ENCODE data around the gene RNF20.
A peak's percentile ranks its signal among the peaks of the same experiment; 100 is the strongest.

The RNF20 gene, protein sequence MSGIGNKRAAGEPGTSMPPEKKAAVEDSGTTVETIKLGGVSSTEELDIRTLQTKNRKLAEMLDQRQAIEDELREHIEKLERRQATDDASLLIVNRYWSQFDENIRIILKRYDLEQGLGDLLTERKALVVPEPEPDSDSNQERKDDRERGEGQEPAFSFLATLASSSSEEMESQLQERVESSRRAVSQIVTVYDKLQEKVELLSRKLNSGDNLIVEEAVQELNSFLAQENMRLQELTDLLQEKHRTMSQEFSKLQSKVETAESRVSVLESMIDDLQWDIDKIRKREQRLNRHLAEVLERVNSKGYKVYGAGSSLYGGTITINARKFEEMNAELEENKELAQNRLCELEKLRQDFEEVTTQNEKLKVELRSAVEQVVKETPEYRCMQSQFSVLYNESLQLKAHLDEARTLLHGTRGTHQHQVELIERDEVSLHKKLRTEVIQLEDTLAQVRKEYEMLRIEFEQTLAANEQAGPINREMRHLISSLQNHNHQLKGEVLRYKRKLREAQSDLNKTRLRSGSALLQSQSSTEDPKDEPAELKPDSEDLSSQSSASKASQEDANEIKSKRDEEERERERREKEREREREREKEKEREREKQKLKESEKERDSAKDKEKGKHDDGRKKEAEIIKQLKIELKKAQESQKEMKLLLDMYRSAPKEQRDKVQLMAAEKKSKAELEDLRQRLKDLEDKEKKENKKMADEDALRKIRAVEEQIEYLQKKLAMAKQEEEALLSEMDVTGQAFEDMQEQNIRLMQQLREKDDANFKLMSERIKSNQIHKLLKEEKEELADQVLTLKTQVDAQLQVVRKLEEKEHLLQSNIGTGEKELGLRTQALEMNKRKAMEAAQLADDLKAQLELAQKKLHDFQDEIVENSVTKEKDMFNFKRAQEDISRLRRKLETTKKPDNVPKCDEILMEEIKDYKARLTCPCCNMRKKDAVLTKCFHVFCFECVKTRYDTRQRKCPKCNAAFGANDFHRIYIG

DNA sequence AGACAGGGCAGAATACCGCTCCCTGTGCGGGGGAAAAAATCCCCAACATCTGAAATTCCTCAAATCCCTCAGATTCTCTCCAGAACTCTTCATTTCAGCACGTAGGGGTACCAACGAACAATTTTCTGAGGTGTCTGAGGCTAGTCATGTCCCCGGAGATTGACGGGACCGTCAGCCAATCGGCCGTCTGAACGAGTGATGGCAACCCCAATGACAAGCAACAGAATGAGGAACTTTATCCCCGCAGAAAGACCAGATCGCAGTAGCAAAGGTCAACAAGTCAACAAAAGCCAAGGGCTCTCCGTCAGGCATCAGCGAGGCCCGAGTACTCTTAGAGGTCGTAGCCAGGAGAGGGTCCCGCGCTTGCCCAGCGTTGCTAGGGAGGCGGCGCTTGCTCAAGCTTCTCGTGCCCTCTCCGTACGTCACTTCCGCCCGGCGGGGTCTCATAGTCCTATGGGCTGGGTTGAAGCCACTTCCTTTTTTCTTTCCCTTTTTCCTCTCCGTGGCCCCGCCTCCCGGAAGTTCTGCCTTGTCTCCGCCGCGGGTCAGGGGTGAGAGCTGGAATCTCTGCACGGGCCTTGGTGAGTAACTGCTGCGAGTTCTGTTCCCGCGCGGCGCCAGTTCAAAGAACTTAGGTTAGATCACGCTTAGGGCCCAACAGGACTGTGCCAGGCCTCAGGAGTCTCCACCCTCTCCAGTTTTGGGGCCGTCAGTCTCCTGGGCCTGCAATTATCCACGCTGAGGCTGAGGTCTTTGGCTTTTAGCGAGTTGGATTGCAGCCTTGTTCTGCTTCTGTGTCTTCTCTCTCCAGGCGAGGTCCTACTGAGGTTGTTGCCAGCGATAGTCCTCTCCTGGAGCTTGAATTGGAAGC is at the start of gene RNF20:
TSS of gene RNF20 (plus strand) at position 520 of the 871 bp plus-strand sequence. CDS start 1,571 bp downstream, outside the sequence.
- peaks cover 8 to 10% of the 10 kb centered on the region in 2 donors for H3K36me3 ChIP-seq (ENCODE audit: control insufficient read depth in 2 of 2, insufficient read depth in 2 of 2, low read length in 2 of 2)
- H3K27me3 ChIP-seq (ENCODE audit: control insufficient read depth in 2 of 2, insufficient read depth in 2 of 2, low read length in 2 of 2), result no peaks in the 10 kb centered on the region
- H3K27ac ChIP-seq (ENCODE audit: low read depth in 2 of 2, low read length in 2 of 2), result peak within 1 kb of the TSS; percentile 94 to 95
- peak within 1 kb of the TSS; percentile 91 to 94 for H3K9ac ChIP-seq (ENCODE audit: low read depth in 1 of 2, low read length in 2 of 2)
- H3K9me3 ChIP-seq (ENCODE audit: control insufficient read depth in 2 of 2, low read length in 2 of 2), result no peaks in the 10 kb centered on the region
- peaks cover 5 to 6% of the 10 kb centered on the region in 2 donors for H3K4me1 ChIP-seq (ENCODE audit: control insufficient read depth in 2 of 2, insufficient read depth in 2 of 2, low read length in 2 of 2)
- peak within 1 kb of the TSS; percentile 98 to 99 for H3K4me3 ChIP-seq (ENCODE audit: low read length in 2 of 2)

DNA sequence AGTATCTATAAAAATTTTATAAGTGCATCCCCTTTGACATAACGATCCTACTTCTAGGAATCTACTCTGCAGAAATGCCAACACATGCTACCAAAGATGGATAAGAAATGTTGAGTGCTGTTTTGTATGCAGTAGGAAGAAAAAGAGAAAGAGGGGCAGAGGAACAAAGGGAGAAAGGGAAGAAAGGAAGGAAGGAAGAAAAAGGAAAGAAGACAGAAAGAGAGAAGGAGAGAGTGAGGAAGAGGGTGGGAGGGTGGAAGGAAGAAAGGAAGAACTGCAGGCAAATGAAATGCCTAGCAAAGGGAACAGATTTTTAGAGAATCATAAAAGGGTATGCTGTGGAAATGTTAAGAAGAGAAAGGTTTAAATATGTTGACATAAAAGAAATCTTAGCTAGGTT is 49.6 kb upstream of the RNF20 start:
- no peak overlapping the region for H3K27ac ChIP-seq (ENCODE audit: low read depth in 2 of 2, low read length in 2 of 2)
- H3K27me3 ChIP-seq (ENCODE audit: control insufficient read depth in 2 of 2, insufficient read depth in 2 of 2, low read length in 2 of 2), result no peaks in the 10 kb centered on the region
- H3K9me3 ChIP-seq (ENCODE audit: control insufficient read depth in 2 of 2, low read length in 2 of 2), result no peaks in the 10 kb centered on the region
- H3K36me3 ChIP-seq (ENCODE audit: control insufficient read depth in 2 of 2, insufficient read depth in 2 of 2, low read length in 2 of 2), result no peaks in the 10 kb centered on the region
- peaks cover 28 to 36% of the 10 kb centered on the region in 2 donors for H3K4me1 ChIP-seq (ENCODE audit: control insufficient read depth in 2 of 2, insufficient read depth in 2 of 2, low read length in 2 of 2)
- no peak overlapping the region for H3K4me3 ChIP-seq (ENCODE audit: low read length in 2 of 2)
- peak overlapping the region in 1 of 2 donors; percentile 12 for H3K9ac ChIP-seq (ENCODE audit: low read depth in 1 of 2, low read length in 2 of 2)

DNA sequence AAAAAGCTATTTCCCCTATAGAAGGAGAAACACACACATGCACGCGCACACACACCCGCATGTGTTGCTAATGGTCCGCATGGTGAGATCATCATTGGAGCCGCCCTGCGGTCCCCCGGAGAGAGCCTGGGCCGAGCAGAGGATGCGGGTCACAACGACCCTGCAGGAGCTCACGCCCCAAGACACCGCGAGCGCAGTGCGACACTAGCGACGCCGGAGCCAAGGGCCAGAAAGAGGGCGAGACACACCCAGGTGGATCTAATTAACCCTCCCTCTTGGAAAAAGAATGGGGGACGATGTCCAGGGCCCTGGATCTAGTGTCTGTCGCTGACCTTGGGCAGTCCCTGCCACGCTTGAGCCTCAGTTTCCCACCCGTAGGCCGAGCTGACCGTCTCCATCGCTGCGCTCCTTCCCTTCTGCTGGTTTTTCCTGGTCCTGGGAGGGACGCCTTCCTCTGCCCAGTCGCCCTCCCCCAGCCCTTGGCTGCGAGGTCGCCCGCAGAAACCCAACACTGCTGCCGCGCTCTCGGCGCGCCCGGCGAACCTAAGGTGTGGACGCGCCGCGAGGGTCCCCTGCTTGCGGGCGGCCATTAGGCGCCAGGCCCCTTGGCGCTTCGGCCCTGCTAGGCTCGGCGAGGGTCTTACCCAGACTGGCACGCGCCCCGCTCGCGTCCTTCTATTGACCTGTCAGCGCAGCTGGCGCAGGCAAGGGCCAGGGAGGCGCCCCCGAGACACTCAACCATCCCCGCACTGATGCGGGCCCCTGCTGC is 47.5 kb upstream of the RNF20 start:
- Histone ChIP-seq H3K4me1 (ENCODE audit: control insufficient read depth in 2 of 2, insufficient read depth in 2 of 2, low read length in 2 of 2) (peaks cover 12 to 20% of the 10 kb centered on the region in 2 donors), H3K27ac (ENCODE audit: low read depth in 2 of 2, low read length in 2 of 2) (peak overlapping the region; percentile 89 to 93), H3K9ac (ENCODE audit: low read depth in 1 of 2, low read length in 2 of 2) (peak overlapping the region; percentile 76 to 96), H3K36me3 (ENCODE audit: control insufficient read depth in 2 of 2, insufficient read depth in 2 of 2, low read length in 2 of 2) (no peaks in the 10 kb centered on the region), H3K4me3 (ENCODE audit: low read length in 2 of 2) (peak overlapping the region; percentile 83 to 84), H3K27me3 (ENCODE audit: control insufficient read depth in 2 of 2, insufficient read depth in 2 of 2, low read length in 2 of 2) (no peaks in the 10 kb centered on the region), H3K9me3 (ENCODE audit: control insufficient read depth in 2 of 2, low read length in 2 of 2) (no peaks in the 10 kb centered on the region)

- Histone ChIP-seq H3K4me1 (ENCODE audit: control insufficient read depth in 2 of 2, insufficient read depth in 2 of 2, low read length in 2 of 2) (peaks cover 5 to 13% of the 10 kb centered on the region in 2 donors), H3K27me3 (ENCODE audit: control insufficient read depth in 2 of 2, insufficient read depth in 2 of 2, low read length in 2 of 2) (no peaks in the 10 kb centered on the region), H3K36me3 (ENCODE audit: control insufficient read depth in 2 of 2, insufficient read depth in 2 of 2, low read length in 2 of 2) (no peaks in the 10 kb centered on the region), H3K27ac (ENCODE audit: low read depth in 2 of 2, low read length in 2 of 2) (peak overlapping the region; percentile 89 to 93), H3K9me3 (ENCODE audit: control insufficient read depth in 2 of 2, low read length in 2 of 2) (no peaks in the 10 kb centered on the region), H3K9ac (ENCODE audit: low read depth in 1 of 2, low read length in 2 of 2) (peak overlapping the region; percentile 76 to 96), H3K4me3 (ENCODE audit: low read length in 2 of 2) (peak overlapping the region; percentile 83 to 84)
Measured at GRCh38 chr9:101486693-101487442, 46.8 kb upstream of the RNF20 start.

GRCh38 chr9:101487443-101487840 is 46.2 kb upstream of the RNF20 start:
- H3K27ac ChIP-seq (ENCODE audit: low read depth in 2 of 2, low read length in 2 of 2), result peak overlapping the region; percentile 89 to 93
- no peaks in the 10 kb centered on the region for H3K27me3 ChIP-seq (ENCODE audit: control insufficient read depth in 2 of 2, insufficient read depth in 2 of 2, low read length in 2 of 2)
- no peaks in the 10 kb centered on the region for H3K9me3 ChIP-seq (ENCODE audit: control insufficient read depth in 2 of 2, low read length in 2 of 2)
- peaks cover 4 to 13% of the 10 kb centered on the region in 2 donors for H3K4me1 ChIP-seq (ENCODE audit: control insufficient read depth in 2 of 2, insufficient read depth in 2 of 2, low read length in 2 of 2)
- peak overlapping the region; percentile 76 to 96 for H3K9ac ChIP-seq (ENCODE audit: low read depth in 1 of 2, low read length in 2 of 2)
- no peaks in the 10 kb centered on the region for H3K36me3 ChIP-seq (ENCODE audit: control insufficient read depth in 2 of 2, insufficient read depth in 2 of 2, low read length in 2 of 2)
- H3K4me3 ChIP-seq (ENCODE audit: low read length in 2 of 2), result peak overlapping the region; percentile 83 to 84

DNA sequence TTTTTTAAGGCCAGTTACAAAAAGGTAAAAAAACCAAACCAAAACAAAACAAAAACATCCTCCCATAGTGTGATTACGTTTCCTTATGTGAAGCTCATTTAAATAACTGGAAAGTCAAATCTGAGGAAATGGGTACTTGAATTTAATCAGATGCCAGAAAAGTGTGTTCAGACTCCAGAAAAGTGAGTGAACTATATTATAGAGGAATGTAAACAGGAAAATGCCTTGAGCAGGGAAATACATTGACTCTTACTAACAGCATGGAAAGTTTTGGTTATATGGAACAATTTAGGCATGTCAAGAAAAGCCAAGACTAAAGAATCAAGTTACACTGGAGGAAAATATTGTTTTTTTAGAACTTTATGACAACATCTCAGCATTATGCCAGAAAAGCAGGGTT is 37.8 kb upstream of the RNF20 start:
- no peak overlapping the region for H3K27ac ChIP-seq (ENCODE audit: low read depth in 2 of 2, low read length in 2 of 2)
- H3K27me3 ChIP-seq (ENCODE audit: control insufficient read depth in 2 of 2, insufficient read depth in 2 of 2, low read length in 2 of 2), result no peaks in the 10 kb centered on the region
- no peaks in the 10 kb centered on the region for H3K4me1 ChIP-seq (ENCODE audit: control insufficient read depth in 2 of 2, insufficient read depth in 2 of 2, low read length in 2 of 2)
- no peak overlapping the region for H3K9ac ChIP-seq (ENCODE audit: low read depth in 1 of 2, low read length in 2 of 2)
- H3K36me3 ChIP-seq (ENCODE audit: control insufficient read depth in 2 of 2, insufficient read depth in 2 of 2, low read length in 2 of 2), result no peaks in the 10 kb centered on the region
- H3K9me3 ChIP-seq (ENCODE audit: control insufficient read depth in 2 of 2, low read length in 2 of 2), result no peaks in the 10 kb centered on the region
- H3K4me3 ChIP-seq (ENCODE audit: low read length in 2 of 2), result no peak overlapping the region

GRCh38 chr9:101498323-101498722 is 35.3 kb upstream of the RNF20 start:
- H3K4me3 ChIP-seq (ENCODE audit: low read length in 2 of 2), result no peak overlapping the region
- no peaks in the 10 kb centered on the region for H3K4me1 ChIP-seq (ENCODE audit: control insufficient read depth in 2 of 2, insufficient read depth in 2 of 2, low read length in 2 of 2)
- no peak overlapping the region for H3K27ac ChIP-seq (ENCODE audit: low read depth in 2 of 2, low read length in 2 of 2)

GRCh38 chr9:101504188-101504587 is 29.5 kb upstream of the RNF20 start:
- Histone ChIP-seq H3K9ac (ENCODE audit: low read depth in 1 of 2, low read length in 2 of 2) (no peak overlapping the region), H3K27ac (ENCODE audit: low read depth in 2 of 2, low read length in 2 of 2) (no peak overlapping the region), H3K36me3 (ENCODE audit: control insufficient read depth in 2 of 2, insufficient read depth in 2 of 2, low read length in 2 of 2) (no peaks in the 10 kb centered on the region), H3K4me1 (ENCODE audit: control insufficient read depth in 2 of 2, insufficient read depth in 2 of 2, low read length in 2 of 2) (no peaks in the 10 kb centered on the region), H3K9me3 (ENCODE audit: control insufficient read depth in 2 of 2, low read length in 2 of 2) (no peaks in the 10 kb centered on the region), H3K27me3 (ENCODE audit: control insufficient read depth in 2 of 2, insufficient read depth in 2 of 2, low read length in 2 of 2) (no peaks in the 10 kb centered on the region), H3K4me3 (ENCODE audit: low read length in 2 of 2) (no peak overlapping the region)

More at GRCh38 chr9:101498323-101498722, 35.3 kb upstream of the RNF20 start:
- no peaks in the 10 kb centered on the region for H3K9me3 ChIP-seq (ENCODE audit: control insufficient read depth in 2 of 2, low read length in 2 of 2)
- H3K36me3 ChIP-seq (ENCODE audit: control insufficient read depth in 2 of 2, insufficient read depth in 2 of 2, low read length in 2 of 2), result no peaks in the 10 kb centered on the region
- H3K27me3 ChIP-seq (ENCODE audit: control insufficient read depth in 2 of 2, insufficient read depth in 2 of 2, low read length in 2 of 2), result no peaks in the 10 kb centered on the region
- H3K9ac ChIP-seq (ENCODE audit: low read depth in 1 of 2, low read length in 2 of 2), result no peak overlapping the region
